ENCODE measurements around the gene PACRG.

The PACRG gene

DNA sequence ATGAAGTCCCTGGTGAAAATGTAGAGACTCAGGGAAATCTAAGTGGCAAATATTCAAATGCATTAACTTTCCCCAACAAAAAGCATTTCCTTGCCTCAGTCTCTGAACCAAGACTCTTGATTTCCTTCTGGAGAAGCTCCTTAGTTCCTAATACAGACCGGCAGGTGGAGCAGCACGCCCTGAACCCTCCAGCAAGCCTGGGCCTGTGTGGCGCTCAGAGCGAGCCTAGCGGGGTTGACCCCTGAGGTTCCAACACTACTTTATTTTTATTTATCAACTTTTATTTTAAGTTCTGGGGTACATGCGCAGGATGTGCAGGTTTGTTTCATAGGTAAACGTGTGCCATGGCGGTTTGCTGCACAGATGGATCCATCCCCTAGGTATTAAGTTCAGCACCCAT lies 50.8 kb downstream of the PACRG start:
- no peak for DNase-seq (ENCODE audit: low read depth)

GRCh38 chr6:162785632-162786242 lies 58.0 kb downstream of the PACRG start:
- DNase-seq (ENCODE audit: low read depth) = no peak

- no peak for DNase-seq (ENCODE audit: low read depth)
Measured at GRCh38 chr6:162798546-162799266, 70.9 kb downstream of the PACRG start.

GRCh38 chr6:162814426-162814973 lies 86.7 kb downstream of the PACRG start:
- DNase-seq (ENCODE audit: low read depth) = no peak

GRCh38 chr6:162817196-162817595 lies 89.4 kb downstream of the PACRG start:
- DNase-seq (ENCODE audit: low read depth) = no peak

DNA sequence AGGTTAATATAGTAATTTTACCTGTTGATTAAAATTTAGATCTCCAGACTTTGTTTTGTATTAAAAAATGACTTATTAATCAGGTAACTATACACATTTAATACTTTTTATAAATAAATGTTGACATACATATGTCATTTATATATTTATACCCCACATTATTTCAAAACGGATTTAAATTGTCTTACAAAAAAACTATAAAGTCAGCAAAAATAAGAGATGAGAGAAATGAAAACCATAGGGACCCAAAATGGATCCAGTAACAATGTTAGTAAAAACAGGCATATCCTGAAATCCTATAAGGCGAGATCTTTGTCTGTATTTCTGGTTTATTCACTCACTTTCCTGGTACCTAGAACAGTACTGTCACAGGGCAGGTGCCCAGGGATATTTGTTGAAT lies 91.5 kb downstream of the PACRG start:
- no peak for DNase-seq (ENCODE audit: low read depth)

GRCh38 chr6:162821102-162821501 lies 93.3 kb downstream of the PACRG start:
- DNase-seq (ENCODE audit: low read depth) = no peak

DNA sequence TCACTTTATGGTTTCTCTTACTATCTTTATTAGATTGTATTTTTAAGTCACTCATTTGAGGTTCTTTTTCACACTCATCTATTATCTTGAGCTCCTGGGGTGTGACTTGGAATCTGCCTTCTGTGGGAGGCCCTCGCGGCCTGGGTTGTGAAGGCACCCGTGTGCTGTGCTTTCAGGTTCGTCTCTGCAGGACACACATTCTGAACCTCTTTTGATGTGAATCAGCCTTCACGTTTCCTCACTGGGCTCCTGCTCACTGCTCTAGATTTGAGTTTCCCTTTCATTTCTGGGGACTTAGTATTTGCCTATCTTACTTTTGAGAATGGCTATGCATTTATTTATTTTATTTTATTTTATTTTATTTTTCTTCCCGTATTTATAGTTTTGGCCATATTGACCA lies 97.8 kb downstream of the PACRG start:
- DNase-seq (ENCODE audit: low read depth) = no peak

- DNase-seq (ENCODE audit: low read depth) = no peak
Measured at GRCh38 chr6:162829013-162829742, 101.4 kb downstream of the PACRG start.

GRCh38 chr6:162833776-162834175 lies 106.0 kb downstream of the PACRG start:
- DNase-seq (ENCODE audit: low read depth) = no peak

GRCh38 chr6:162845972-162846371 lies 118.2 kb downstream of the PACRG start:
- no peak for DNase-seq (ENCODE audit: low read depth)

GRCh38 chr6:162846723-162847122 lies 118.9 kb downstream of the PACRG start:
- DNase-seq (ENCODE audit: low read depth) = no peak

DNA sequence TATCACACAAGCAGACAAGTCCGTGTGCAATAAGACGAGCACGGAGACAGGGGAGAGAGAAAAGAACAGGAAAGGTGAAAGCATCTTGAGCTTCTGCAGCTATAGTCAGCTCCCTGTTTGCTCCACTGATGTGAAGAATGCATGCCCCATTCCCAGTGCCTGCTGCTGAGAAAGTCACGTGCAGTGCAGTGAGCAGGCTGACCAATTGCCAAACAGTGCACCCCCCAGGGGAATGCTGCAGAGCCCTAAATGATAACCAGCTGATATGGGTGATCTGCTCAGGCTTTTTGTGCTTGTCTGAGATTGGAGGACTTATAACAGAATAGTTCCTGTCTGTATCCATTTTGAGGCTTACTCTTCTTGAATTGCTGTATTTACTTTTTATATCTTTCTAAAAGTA lies 121.5 kb downstream of the PACRG start:
- DNase-seq (ENCODE audit: low read depth) = no peak

- no peak for DNase-seq (ENCODE audit: low read depth)
Measured at GRCh38 chr6:162852192-162852591, 124.4 kb downstream of the PACRG start.

GRCh38 chr6:162852840-162853577 lies 125.2 kb downstream of the PACRG start:
- DNase-seq (ENCODE audit: low read depth) = no peak

GRCh38 chr6:162854228-162854627 lies 126.5 kb downstream of the PACRG start:
- no peak for DNase-seq (ENCODE audit: low read depth)

DNA sequence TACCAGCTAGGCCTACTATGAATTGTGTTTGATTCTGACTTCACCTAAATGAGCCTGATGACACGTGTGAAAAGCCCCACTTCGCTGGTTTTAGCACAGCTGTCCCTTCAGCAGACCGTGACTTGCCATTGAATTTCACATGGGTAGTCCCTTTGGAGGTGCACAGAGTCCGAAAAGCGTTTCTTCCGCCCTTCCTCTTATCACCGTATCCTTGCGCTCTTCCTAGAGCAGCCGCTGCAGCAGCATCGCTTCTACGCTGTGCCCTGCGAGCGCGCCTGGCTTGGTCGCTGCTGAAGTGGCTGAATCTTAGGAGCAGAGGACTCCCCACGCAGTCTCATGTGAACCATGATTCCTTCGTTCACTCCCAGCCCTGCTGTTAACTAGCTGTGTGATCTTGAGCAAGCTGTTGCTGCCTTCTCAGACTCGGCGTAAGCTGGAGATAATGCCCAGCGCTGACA lies 127.0 kb downstream of the PACRG start:
- DNase-seq (ENCODE audit: low read depth) = no peak

GRCh38 chr6:162856885-162857284 lies 129.1 kb downstream of the PACRG start:
- DNase-seq (ENCODE audit: low read depth) = no peak

DNA sequence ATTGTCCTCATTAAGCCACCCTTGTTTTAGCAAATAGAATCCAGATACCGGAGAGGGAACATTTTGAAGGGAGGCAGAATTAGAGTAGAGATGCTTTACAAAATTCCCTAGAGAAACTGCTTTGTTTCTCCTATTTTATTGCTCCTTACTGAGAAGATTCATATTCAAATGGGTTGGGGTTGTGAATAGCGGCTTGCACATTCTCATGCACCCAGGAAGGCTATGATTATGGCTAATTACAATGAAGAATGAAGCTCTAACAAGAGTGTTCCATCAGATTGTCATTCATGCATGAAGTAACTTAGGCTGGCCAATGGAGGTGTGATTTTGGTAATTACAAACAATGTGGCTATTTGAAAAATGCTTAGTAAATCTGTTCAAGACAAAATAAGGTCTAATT lies 129.6 kb downstream of the PACRG start:
- no peak for DNase-seq (ENCODE audit: low read depth)

- no peak for DNase-seq (ENCODE audit: low read depth)
Measured at GRCh38 chr6:162862462-162862861, 134.7 kb downstream of the PACRG start.

DNA sequence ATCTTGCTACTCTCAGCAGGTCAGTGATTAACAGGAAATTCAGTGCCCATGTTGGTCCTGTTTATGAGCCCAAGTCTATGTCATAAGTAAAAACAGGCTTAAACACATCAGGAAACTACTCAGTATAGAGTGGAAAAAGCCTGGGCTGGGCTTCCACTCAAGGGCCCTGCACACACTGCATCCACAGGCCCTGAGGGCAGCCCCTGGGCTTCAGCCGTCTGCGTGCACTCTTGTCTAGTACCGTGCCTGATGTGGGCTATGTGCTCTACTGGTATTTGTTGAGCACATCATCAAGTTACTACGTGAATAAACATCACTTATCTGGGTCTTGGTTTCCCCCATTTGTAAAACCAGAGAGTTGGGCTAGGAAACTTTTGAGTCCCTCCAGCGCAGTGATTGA lies 135.2 kb downstream of the PACRG start:
- DNase-seq (ENCODE audit: low read depth) = no peak

GRCh38 chr6:162863821-162864220 lies 136.0 kb downstream of the PACRG start:
- no peak for DNase-seq (ENCODE audit: low read depth)
